ENCODE measurements around the gene CDK2AP2. TPM values are rescaled to one million over a fixed set of nuclear protein-coding genes. Genes with fewer than 3 reads are reported as not detected.

CDK2AP2 gene
- total and polyA plus RNA-seq, 2 donors (not counting 3 experiments of a cell fraction or from before 2014, with no cell fraction given), result 81.2 to 143 TPM

DNA sequence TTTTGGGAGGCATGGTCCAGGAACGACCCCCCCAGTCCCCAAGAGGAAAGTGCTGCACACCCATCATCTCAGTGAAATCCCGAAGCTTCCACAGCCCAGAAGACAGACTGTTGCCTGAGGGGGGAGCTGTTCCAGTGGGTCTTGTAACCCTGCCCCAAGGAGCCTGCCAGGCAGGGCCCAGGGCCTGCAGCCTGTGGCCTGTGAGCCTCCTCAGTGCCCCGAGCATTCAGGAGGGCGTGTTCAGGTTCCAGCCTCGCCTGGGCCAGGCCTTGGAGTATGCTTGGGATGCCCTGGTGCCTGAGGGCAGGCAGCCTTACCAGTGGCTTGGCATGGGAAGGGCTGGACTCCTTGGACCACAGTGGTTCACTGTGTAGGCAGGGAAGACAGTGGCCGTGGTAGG, 33.2 kb upstream of the CDK2AP2 start:
- H3K4me3 ChIP-seq (replicated peaks in 1 of 3; ENCODE audit: insufficient read depth in 1 of 3, low read depth in 1 of 3, low read length in 3 of 3), result no peak overlapping the region
- FAIRE-seq, result no peak
- intact Hi-C loops (cut with micrococcal nuclease), result no loop called here
- dilution Hi-C loops (cut with MboI; ENCODE audit: extremely low pct_ligation_motif_present, low sequenced_read_pairs), result no loop called here
- no TSS peak for BruUV-seq (replicated peaks)
- TF ChIP-seq JUN (IDR thresholded peaks at IDR 0.05; ENCODE audit: borderline replicate concordance, insufficient read depth, insufficient read length, low read depth) (no peak), POLR2AphosphoS5 (IDR thresholded peaks at IDR 0.05; ENCODE audit: insufficient read depth, low read depth, low read length) (no peak), CTCF (IDR thresholded peaks at IDR 0.05; ENCODE audit: extremely low read depth in 1 of 2, insufficient read depth in 1 of 2, low read depth in 1 of 2, low read length in 2 of 2) (no peak), GATA2 (IDR thresholded peaks at IDR 0.05; ENCODE audit: insufficient read depth, insufficient read length, low read depth, low read length) (no peak), FOS (IDR thresholded peaks at IDR 0.05; ENCODE audit: borderline replicate concordance, insufficient read depth, low read length) (no peak), MYC (IDR thresholded peaks at IDR 0.05; ENCODE audit: low read depth, low read length) (no peak), POLR2A (IDR thresholded peaks at IDR 0.05; ENCODE audit: low read depth, low read length) (no peak)
- TF ChIP-seq, protein P1, sequence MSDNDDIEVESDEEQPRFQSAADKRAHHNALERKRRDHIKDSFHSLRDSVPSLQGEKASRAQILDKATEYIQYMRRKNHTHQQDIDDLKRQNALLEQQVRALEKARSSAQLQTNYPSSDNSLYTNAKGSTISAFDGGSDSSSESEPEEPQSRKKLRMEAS (IDR thresholded peaks at IDR 0.05; ENCODE audit: insufficient read depth, insufficient read length), result no peak
- ChIA-PET POLR2A (no interaction called here), CTCF (interaction anchor here (1.2 kb wide), 1 partner anchor 37 kb away, joined by 3 read pairs; no protein-coding TSS in a partner anchor)
- H3K9ac ChIP-seq (replicated peaks; ENCODE audit: extremely low read depth, insufficient read depth, low read length), result no peak overlapping the region
- H3K9me3 ChIP-seq (replicated peaks; ENCODE audit: control insufficient read depth, insufficient read depth, low read length), result no peaks in the 10 kb centered on the region
- H3K27me3 ChIP-seq (ENCODE audit: control insufficient read depth in 2 of 2, insufficient read depth in 2 of 2, low read length in 2 of 2), result peaks cover 5% of the 10 kb centered on the region in 2 experiments
- no peak overlapping the region for H3K4me2 ChIP-seq (ENCODE audit: insufficient read depth, low read length)
- H3K9me1 ChIP-seq (replicated peaks; ENCODE audit: control insufficient read depth, extremely low read depth, insufficient read depth, low read length), result no peaks in the 10 kb centered on the region
- H3K4me1 ChIP-seq (ENCODE audit: control insufficient read depth, extremely low read depth, insufficient read depth, low read length), result no peaks in the 10 kb centered on the region
- H3K36me3 ChIP-seq (ENCODE audit: control insufficient read depth in 2 of 2, extremely low read depth in 1 of 2, insufficient read depth in 2 of 2, low read length in 2 of 2), result no peaks in the 10 kb centered on the region
- no peak overlapping the region for H3K27ac ChIP-seq (ENCODE audit: insufficient read depth, low read depth, low read length)
- no peaks in the 10 kb centered on the region for H3K79me2 ChIP-seq (ENCODE audit: control insufficient read depth, insufficient read depth, low read length)
- DNase-seq (ENCODE audit: low read depth, low spot score), result no peak
- H2AFZ ChIP-seq (ENCODE audit: low read depth, low read length), result no peak overlapping the region
- no peaks in the 10 kb centered on the region for H4K20me1 ChIP-seq (replicated peaks; ENCODE audit: control insufficient read depth, extremely low read depth, insufficient read depth, low read length)

Data from endothelial cell of umbilical vein (primary cell).